Activated T-cell treated with anti-CD3 and anti-CD28 coated beads for 48 hours (primary cell): ENCODE measurements around the gene BLCAP.
"Not testable (repeated sequence)": the region's sequence is repeated elsewhere in the genome, so short reads cannot be mapped to it uniquely, and the experiment has no call there.

Experiments used
- DNase-seq: peaks from one replicate; pipeline ENCODE4 v3.0.0-alpha.2; 2020; ENCODE audit warnings: low read depth

Gene BLCAP

GRCh38 chr20:37513779-37514359 lies 13.8 kb downstream of the BLCAP start:
- no peak for DNase-seq

GRCh38 chr20:37511610-37512275 lies 15.9 kb downstream of the BLCAP start:
- no peak for DNase-seq

GRCh38 chr20:37510226-37510625 lies 17.4 kb downstream of the BLCAP start:
- DNase-seq = no peak

GRCh38 chr20:37506152-37506725 lies 21.4 kb downstream of the BLCAP start:
- no peak for DNase-seq

GRCh38 chr20:37505263-37506151 lies 22.2 kb downstream of the BLCAP start:
- no peak for DNase-seq

GRCh38 chr20:37504404-37505096 lies 23.1 kb downstream of the BLCAP start:
- DNase-seq = no peak

GRCh38 chr20:37503256-37503927 lies 24.3 kb downstream of the BLCAP start:
- no peak for DNase-seq

- no peak for DNase-seq
Observed at GRCh38 chr20:37502654-37503053, 25.0 kb downstream of the BLCAP start.

- DNase-seq = no peak
Observed at GRCh38 chr20:37501940-37502339, 25.7 kb downstream of the BLCAP start.

- no peak for DNase-seq
Observed at GRCh38 chr20:37500311-37500710, 27.4 kb downstream of the BLCAP start.

- DNase-seq = no peak
Observed at GRCh38 chr20:37498066-37498665, 29.5 kb downstream of the BLCAP start.

GRCh38 chr20:37494796-37495195 lies 32.9 kb downstream of the BLCAP start:
- DNase-seq = no peak

- no peak for DNase-seq
Observed at GRCh38 chr20:37494301-37494700, 33.4 kb downstream of the BLCAP start.

- DNase-seq = no peak
Observed at GRCh38 chr20:37492945-37493344, 34.7 kb downstream of the BLCAP start.

- no peak for DNase-seq
Observed at GRCh38 chr20:37492096-37492625, 35.5 kb downstream of the BLCAP start.

GRCh38 chr20:37490663-37491350 lies 36.9 kb downstream of the BLCAP start:
- DNase-seq = no peak

- DNase-seq = not testable (repeated sequence)
Observed at GRCh38 chr20:37486209-37486608, 41.5 kb downstream of the BLCAP start.

GRCh38 chr20:37484331-37484730 lies 43.3 kb downstream of the BLCAP start:
- no peak for DNase-seq

GRCh38 chr20:37481610-37482009 lies 46.1 kb downstream of the BLCAP start:
- no peak for DNase-seq

- no peak for DNase-seq
Observed at GRCh38 chr20:37480919-37481318, 46.8 kb downstream of the BLCAP start.
